H1 (cell line): Measurements from ENCODE around the gene GFRAL. TPM values are rescaled to one million over a fixed set of nuclear protein-coding genes. Genes with fewer than 3 reads are reported as not detected.

ENCODE experiments used
- CTCF ChIA-PET: fragments of 300-600 bp; sonication (Branson Sonifier 250); formaldehyde crosslinking; loops from one replicate; lab custom pipeline; 2021; ENCODE audit not compliant: partially characterized antibody; lab: Charles Lee
- POLR2A ChIA-PET: fragments of 300-600 bp; sonication (Branson Sonifier 250); formaldehyde crosslinking; loops from one replicate; lab custom pipeline; 2021; ENCODE audit warnings: inconsistent platforms; ENCODE audit not compliant: partially characterized antibody; lab: Charles Lee
- DNase-seq, 2 experiments: peaks; one replicate each; pipeline versions ENCODE4 v3.0.0 to v3.0.0-alpha.2; 2010 to 2022; ENCODE audit warnings: low spot score in 2 of 2, low read depth in 1 of 2, mixed read lengths in 1 of 2
- FAIRE-seq: peaks from 2 replicates; lab custom pipeline; 2011; peaks lifted over from hg19 to GRCh38; lab: Jason Lieb, UNC
- H2AFZ ChIP-seq: 2 replicates; pipeline ENCODE4 v1.8.1; 2012; ENCODE audit warnings: low read length, inconsistent platforms
- H2AK5ac ChIP-seq: 2 replicates; pipeline ENCODE4 v1.6.1; 2013; ENCODE audit warnings: low read depth, low read length
- H2BK120ac ChIP-seq: replicated peaks from 2 replicates; pipeline ENCODE3; 2013; ENCODE audit warnings: low read depth, low read length, inconsistent platforms
- H2BK12ac ChIP-seq: 2 replicates; pipeline ENCODE4 v1.6.1; 2013; ENCODE audit warnings: low read depth, low read length
- H2BK15ac ChIP-seq: 2 replicates; pipeline ENCODE4 v1.6.1; 2013; ENCODE audit warnings: low read length
- H2BK20ac ChIP-seq: 2 replicates; pipeline ENCODE4 v1.6.1; 2013; ENCODE audit warnings: low read length
- H2BK5ac ChIP-seq: 2 replicates; pipeline ENCODE4 v1.6.1; 2013; ENCODE audit warnings: low read depth, low read length
- H3K14ac ChIP-seq: 2 replicates; pipeline ENCODE4 v1.6.1; 2013; ENCODE audit warnings: inconsistent platforms; ENCODE audit not compliant: insufficient read length
- H3K18ac ChIP-seq: 2 replicates; pipeline ENCODE4 v1.6.1; 2013; ENCODE audit warnings: low read length; ENCODE audit errors: extremely low read depth
- H3K23ac ChIP-seq: 2 replicates; pipeline ENCODE4 v1.6.1; 2013; ENCODE audit warnings: inconsistent platforms; ENCODE audit not compliant: insufficient read length
- H3K23me2 ChIP-seq: 2 replicates; pipeline ENCODE4 v1.6.1; 2013; ENCODE audit warnings: low read depth, low read length
- H3K27ac ChIP-seq: 2 replicates; pipeline ENCODE4 v1.6.1; 2011; ENCODE audit warnings: low read depth, low read length, inconsistent platforms
- H3K27me3 ChIP-seq, 4 experiments: replicated peaks in 1 of 4; 1 replicate in 1 of 4; 2 replicates in 3 of 4; pipeline versions ENCODE4 v1.6.1 to v1.8.1; 2011 to 2013; ENCODE audit warnings: low read length in 3 of 4, mild to moderate bottlenecking in 3 of 4, inconsistent platforms in 2 of 4, mixed read lengths in 2 of 4, moderate library complexity in 1 of 4; ENCODE audit not compliant: control insufficient read depth in 3 of 4, insufficient read depth in 3 of 4; ENCODE audit errors: extremely low read depth in 1 of 4
- H3K36me3 ChIP-seq, 4 experiments: 2 replicates each; pipeline versions ENCODE4 v1.6.1 to v1.8.1; 2011 to 2013; ENCODE audit warnings: mild to moderate bottlenecking in 4 of 4, low read length in 3 of 4, moderate library complexity in 2 of 4, control low read depth in 1 of 4, inconsistent platforms in 1 of 4; ENCODE audit not compliant: insufficient read depth in 4 of 4, control insufficient read depth in 2 of 4
- H3K4ac ChIP-seq: replicated peaks from 2 replicates; pipeline ENCODE3; 2013; ENCODE audit warnings: low read length, low read depth, mixed read lengths, inconsistent platforms; ENCODE audit not compliant: insufficient read length
- H3K4me1 ChIP-seq, 4 experiments: replicated peaks in 1 of 4; 1 replicate in 1 of 4; 2 replicates in 3 of 4; pipeline versions ENCODE4 v1.6.1 to v1.8.1; 2011 to 2013; ENCODE audit warnings: low read length in 3 of 4, inconsistent platforms in 2 of 4, mixed read lengths in 1 of 4; ENCODE audit not compliant: insufficient read depth in 4 of 4, control insufficient read depth in 3 of 4
- H3K4me2 ChIP-seq, 2 experiments: 2 replicates each; pipeline versions ENCODE4 v1.6.1 to v1.8.1; 2011 to 2013; ENCODE audit warnings: low read depth in 2 of 2, low read length in 2 of 2, control low read depth in 1 of 2, inconsistent platforms in 1 of 2, mild to moderate bottlenecking in 1 of 2; ENCODE audit not compliant: insufficient read depth in 1 of 2
- H3K4me3 ChIP-seq, 4 experiments: fragments of 200-600, 300-600 bp in 1 of 4; sonication (generic), shearing (Covaris generic), sonication (Bioruptor Twin) in 1 of 4; 2 replicates each; pipeline versions ENCODE4 v1.5.1 to v1.8.1; 2011 to 2016; ENCODE audit warnings: low read length in 4 of 4, low read depth in 3 of 4, control low read depth in 2 of 4, inconsistent platforms in 2 of 4, mild to moderate bottlenecking in 2 of 4, mixed read lengths in 1 of 4, moderate library complexity in 1 of 4; ENCODE audit not compliant: insufficient read depth in 2 of 4; ENCODE audit errors: extremely low read depth in 1 of 4
- H3K56ac ChIP-seq: replicated peaks from 2 replicates; pipeline ENCODE3; 2013; ENCODE audit warnings: low read depth, mild to moderate bottlenecking, mixed read lengths, low read length, inconsistent platforms; ENCODE audit not compliant: insufficient read length
- H3K79me1 ChIP-seq: 2 replicates; pipeline ENCODE4 v1.6.1; 2013; ENCODE audit warnings: low read depth, low read length, control low read depth
- H3K79me2 ChIP-seq, 2 experiments: 2 replicates each; pipeline versions ENCODE4 v1.6.1 to v1.8.1; 2012 to 2013; ENCODE audit warnings: low read length in 2 of 2, mild to moderate bottlenecking in 2 of 2, inconsistent platforms in 1 of 2; ENCODE audit not compliant: insufficient read depth in 2 of 2, control insufficient read depth in 1 of 2
- H3K9ac ChIP-seq, 4 experiments: replicated peaks in 1 of 4; 1 replicate in 1 of 4; 2 replicates in 3 of 4; pipeline versions ENCODE4 v1.6.1 to v1.8.1; 2011 to 2013; ENCODE audit warnings: low read depth in 3 of 4, low read length in 3 of 4, control low read depth in 2 of 4, mild to moderate bottlenecking in 2 of 4, moderate library complexity in 2 of 4, inconsistent platforms in 1 of 4; ENCODE audit errors: extremely low read depth in 1 of 4
- H3K9me3 ChIP-seq, 2 experiments: 2 replicates each; pipeline versions ENCODE4 v1.6.1 to v1.8.1; 2012 to 2013; ENCODE audit warnings: mild to moderate bottlenecking in 2 of 2, moderate library complexity in 2 of 2, control low read depth in 1 of 2, inconsistent platforms in 1 of 2, low read depth in 1 of 2, low read length in 1 of 2, mixed read lengths in 1 of 2; ENCODE audit not compliant: insufficient read depth in 2 of 2
- H4K20me1 ChIP-seq, 2 experiments: replicated peaks in 1 of 2; 2 replicates each; pipeline versions ENCODE3 to v1.8.1; 2011 to 2013; ENCODE audit warnings: inconsistent platforms in 2 of 2, low read length in 2 of 2, mild to moderate bottlenecking in 1 of 2; ENCODE audit not compliant: insufficient read depth in 2 of 2, control insufficient read depth in 1 of 2
- H4K5ac ChIP-seq: 2 replicates; pipeline ENCODE4 v1.6.1; 2013; ENCODE audit warnings: low read length, low read depth, mixed read lengths, inconsistent platforms; ENCODE audit not compliant: insufficient read length
- H4K8ac ChIP-seq: 2 replicates; pipeline ENCODE4 v1.8.0; 2013; ENCODE audit warnings: mild to moderate bottlenecking, moderate library complexity, low read length, inconsistent platforms; ENCODE audit not compliant: insufficient read depth; ENCODE audit errors: extremely low read depth
- H4K91ac ChIP-seq: replicated peaks from 2 replicates; pipeline ENCODE3; 2013; ENCODE audit warnings: low read length, mixed read lengths, inconsistent platforms; ENCODE audit not compliant: insufficient read length
- EZH2 ChIP-seq: fragments of 200-600 bp; sonication (generic); IDR thresholded peaks from 2 replicates; pipeline ENCODE4 v1.7.1; 2012; ENCODE audit warnings: low read depth, mild to moderate bottlenecking, moderate library complexity, low read length, inconsistent platforms; ENCODE audit not compliant: severe bottlenecking
- GTF2F1 ChIP-seq: IDR thresholded peaks from 2 replicates; pipeline ENCODE4 v1.6.1; 2012; ENCODE audit warnings: low read depth, low read length, improper control_type of control experiment, borderline replicate concordance
- JUND ChIP-seq: IDR thresholded peaks from 2 replicates; pipeline ENCODE4 v1.6.1; 2011; ENCODE audit warnings: mild to moderate bottlenecking, improper control_type of control experiment, low read length
- PHF8 ChIP-seq: fragments of 200-600 bp; sonication (generic); conservative IDR thresholded peaks from 2 replicates; pipeline ENCODE4 v1.7.1; 2012; ENCODE audit warnings: low read depth, mild to moderate bottlenecking, inconsistent platforms, low read length, moderate library complexity
- POLR2AphosphoS5 ChIP-seq: IDR thresholded peaks from 2 replicates; pipeline ENCODE4 v1.6.1; 2011; ENCODE audit warnings: low read depth, low read length
- POU5F1 ChIP-seq: IDR thresholded peaks from 2 replicates; pipeline ENCODE4 v1.6.1; 2011; ENCODE audit warnings: low read depth, mild to moderate bottlenecking, low read length, moderate library complexity
- TAF1 ChIP-seq: IDR thresholded peaks from 2 replicates; pipeline ENCODE4 v1.6.1; 2011; ENCODE audit warnings: mild to moderate bottlenecking, low read depth, low read length
- WGBS, 2 experiments: shearing (Covaris generic) in 1 of 2; methylation state at CpG; one replicate each; pipeline versions ENCODE4 v1.1.6 to v1.1.7; 2013 to 2015; ENCODE audit warnings: low lambda C conversion rate in 2 of 2, mixed read lengths in 2 of 2, inconsistent platforms in 1 of 2, low coverage in 1 of 2, missing lambda C conversion rate in 1 of 2; ENCODE audit not compliant: insufficient replicate concordance in 2 of 2, insufficient coverage in 1 of 2, insufficient read length in 1 of 2; ENCODE audit errors: extremely low coverage in 1 of 2, missing lambda C conversion rate in 1 of 2; 5-methylcytosine and 5-hydroxymethylcytosine counted together
- polyA plus RNA-seq, 7 experiments: library from polyadenylated mRNA; depleted of rRNA in 3 of 7; stranded (reverse) in 5 of 7; unstranded in 2 of 7; fragments of >200 nt in 5 of 7; fragments of 200-250 nt in 2 of 7; gene quantifications; 1 replicate in 5 of 7; 2 replicates in 1 of 7; 4 replicates in 1 of 7; pipeline versions ENCODE4 v1.2.1 to v1.2.3, GENCODE V29; 2011 to 2013; ENCODE audit warnings: missing spikeins in 2 of 7, mixed read lengths in 2 of 7
- total RNA-seq: library from RNA; stranded (reverse); fragmentation: NEBNext Ultra II Directional; extraction: Animal tissue kit (Norgen Biotek cat#: 25700); gene quantifications from 2 replicates; pipeline ENCODE4 v1.2.1, GENCODE V29; 2021
- TF ChIP-seq, protein P1 (sequence below): IDR thresholded peaks from 2 replicates; pipeline ENCODE4 v1.6.1; 2012; ENCODE audit warnings: inconsistent platforms

GFRAL gene
- total and polyA plus RNA-seq, 2 of the 8 experiments (the other 6 are each of a cell fraction or from before 2014, with no cell fraction given): not detected

GRCh38 chr6:55438203-55438602, 110.9 kb downstream of the GFRAL start:
- POLR2A ChIA-PET: no interaction called here
- Histone ChIP-seq H2AFZ (no peak overlapping the region), H4K5ac (no peak overlapping the region), H3K23ac (no peak overlapping the region), H3K4ac (no peak overlapping the region), H2BK12ac (no peak overlapping the region), H3K79me2 (no peaks in the 10 kb centered on the region), H3K4me2 (no peak overlapping the region), H3K27me3 (no peaks in the 10 kb centered on the region), H3K9me3 (no peaks in the 10 kb centered on the region), H3K56ac (no peak overlapping the region), H3K79me1 (no peaks in the 10 kb centered on the region), H4K91ac (no peak overlapping the region), H3K14ac (no peak overlapping the region), H4K20me1 (no peaks in the 10 kb centered on the region), H4K8ac (no peak overlapping the region), H2BK5ac (no peak overlapping the region), H2AK5ac (no peak overlapping the region), H2BK20ac (no peak overlapping the region), H3K36me3 (no peaks in the 10 kb centered on the region), H3K9ac (no peak overlapping the region), H2BK120ac (no peak overlapping the region), H3K4me1 (peaks cover 0 to 6% (median 0%) of the 10 kb centered on the region in 4 experiments; a peak in 3 of 7 replicates), H3K27ac (no peak overlapping the region), H3K23me2 (no peaks in the 10 kb centered on the region), H3K18ac (no peak overlapping the region), H2BK15ac (no peak overlapping the region), H3K4me3 (no peak overlapping the region)
- no peak for TF ChIP-seq JUND
- no peak for TF ChIP-seq PHF8
- no peak for TF ChIP-seq POU5F1
- no peak for TF ChIP-seq EZH2
- TF ChIP-seq, protein P1, sequence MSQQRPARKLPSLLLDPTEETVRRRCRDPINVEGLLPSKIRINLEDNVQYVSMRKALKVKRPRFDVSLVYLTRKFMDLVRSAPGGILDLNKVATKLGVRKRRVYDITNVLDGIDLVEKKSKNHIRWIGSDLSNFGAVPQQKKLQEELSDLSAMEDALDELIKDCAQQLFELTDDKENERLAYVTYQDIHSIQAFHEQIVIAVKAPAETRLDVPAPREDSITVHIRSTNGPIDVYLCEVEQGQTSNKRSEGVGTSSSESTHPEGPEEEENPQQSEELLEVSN: no peak
- TF ChIP-seq GTF2F1: no peak
- TF ChIP-seq TAF1: no peak
- no peak for TF ChIP-seq POLR2AphosphoS5
- 94% methylated on average over 3 of the region's 3 CpGs; no CpG with 5 or more reads in 1 of the 2 experiments for WGBS, 2 experiments
- DNase-seq (no peak), FAIRE-seq (no peak)
- CTCF ChIA-PET: interaction anchor here (0.9 to 1.4 kb wide), 3 partner anchors 8 to 162 kb away, joined by 3 to 5 read pairs (median 4); no protein-coding TSS in a partner anchor
